CD4-positive, alpha-beta T cell treated with Interleukin-2 at 100 ng/mL for 4 hours (primary cell): Measurements from ENCODE around the gene PLPP7.
"Not testable (repeated sequence)": the region's sequence is repeated elsewhere in the genome, so short reads cannot be mapped to it uniquely, and the experiment has no call there.

ENCODE experiments used
- DNase-seq: peaks from one replicate; pipeline ENCODE4 v3.0.0-alpha.2; 2020; ENCODE audit warnings: low spot score

PLPP7 gene

GRCh38 chr9:131266266-131267229, 23.0 kb upstream of the PLPP7 start:
- no peak for DNase-seq

GRCh38 chr9:131270171-131271015, 19.1 kb upstream of the PLPP7 start:
- peak; percentile 51 for DNase-seq

GRCh38 chr9:131271016-131271273, 18.6 kb upstream of the PLPP7 start:
- DNase-seq = not testable (repeated sequence)

- no peak for DNase-seq
Observed at GRCh38 chr9:131271506-131271931, 18.0 kb upstream of the PLPP7 start.

GRCh38 chr9:131272212-131272611, 17.3 kb upstream of the PLPP7 start:
- no peak for DNase-seq

GRCh38 chr9:131273146-131273855, 16.2 kb upstream of the PLPP7 start:
- DNase-seq = no peak

- DNase-seq = no peak
Observed at GRCh38 chr9:131273856-131274673, 15.5 kb upstream of the PLPP7 start.

GRCh38 chr9:131274674-131275331, 14.7 kb upstream of the PLPP7 start:
- DNase-seq = no peak

- DNase-seq = no peak
Observed at GRCh38 chr9:131275332-131276093, 14.0 kb upstream of the PLPP7 start.

- no peak for DNase-seq
Observed at GRCh38 chr9:131276094-131276888, 13.2 kb upstream of the PLPP7 start, which contains the start of gene FAM78A. FAM78A (minus strand) TSS chr9:131276510; CDS start chr9:131276179, 331 bp downstream.

- DNase-seq = no peak
Observed at GRCh38 chr9:131276891-131277286, 12.6 kb upstream of the PLPP7 start.

- no peak for DNase-seq
Observed at GRCh38 chr9:131277287-131277909, 12.1 kb upstream of the PLPP7 start.

- peak; percentile 78 for DNase-seq
Observed at GRCh38 chr9:131277910-131278701, 11.4 kb upstream of the PLPP7 start.

- DNase-seq = no peak
Observed at GRCh38 chr9:131278702-131279111, 10.8 kb upstream of the PLPP7 start.

GRCh38 chr9:131279196-131279862, 10.2 kb upstream of the PLPP7 start:
- DNase-seq = no peak

GRCh38 chr9:131279863-131280570, 9.5 kb upstream of the PLPP7 start:
- DNase-seq = no peak

- DNase-seq = no peak
Observed at GRCh38 chr9:131280660-131281059, 8.9 kb upstream of the PLPP7 start.
